Dendritic cell treated with granulocyte-macrophage colony-stimulating factor and Interleukin-4, amounts not matched to agents 40 ng/mL and 50 ng/mL, for 4 days (primary cell): ENCODE data around the gene SNTG2.

Experiments
- H3K27ac Mint-ChIP-seq: one replicate; pipeline ENCODE4 v1.8.0; 2022; ENCODE audit warnings: mild to moderate bottlenecking, mixed read lengths
- H3K27me3 Mint-ChIP-seq: one replicate; pipeline ENCODE4 v1.8.0; 2022; ENCODE audit warnings: mild to moderate bottlenecking, mixed read lengths
- H3K36me3 Mint-ChIP-seq: one replicate; pipeline ENCODE4 v1.8.0; 2022; ENCODE audit warnings: low read depth, mixed read lengths
- H3K4me1 Mint-ChIP-seq: one replicate; pipeline ENCODE4 v1.8.0; 2022; ENCODE audit warnings: low read depth, mixed read lengths
- H3K4me3 Mint-ChIP-seq: one replicate; pipeline ENCODE4 v1.8.0; 2022; ENCODE audit warnings: mild to moderate bottlenecking, moderate library complexity, mixed read lengths
- H3K9me3 Mint-ChIP-seq: one replicate; pipeline ENCODE4 v1.8.0; 2022; ENCODE audit warnings: mixed read lengths
- intact Hi-C: fragments of 100-400 bp; cut with micrococcal nuclease; formaldehyde crosslinking; loops from one replicate; pipeline ENCODE4 v1.15.0; 2022

Gene SNTG2

GRCh38 chr2:953408-953807 is 2.8 kb downstream of the SNTG2 start:
- intact Hi-C loops: loop anchor here (5.0 kb wide), 1 partner anchor 594 kb away; no protein-coding TSS in a partner anchor
- peaks cover 40% of the 10 kb centered on the region for H3K27me3 Mint-ChIP-seq

GRCh38 chr2:953975-954686 is 3.5 kb downstream of the SNTG2 start:
- H3K27me3 Mint-ChIP-seq: peaks cover 39% of the 10 kb centered on the region
- H3K36me3 Mint-ChIP-seq: no peaks in the 10 kb centered on the region
- intact Hi-C loops: loop anchor here (5.0 kb wide), 1 partner anchor 593 kb away; no protein-coding TSS in a partner anchor
- H3K27ac Mint-ChIP-seq: no peak overlapping the region
- H3K4me3 Mint-ChIP-seq: no peak overlapping the region
- no peaks in the 10 kb centered on the region for H3K4me1 Mint-ChIP-seq
- no peaks in the 10 kb centered on the region for H3K9me3 Mint-ChIP-seq

More at GRCh38 chr2:953408-953807, 2.8 kb downstream of the SNTG2 start:
- Mint-ChIP-seq H3K4me3 (no peak overlapping the region), H3K9me3 (no peaks in the 10 kb centered on the region), H3K4me1 (no peaks in the 10 kb centered on the region), H3K36me3 (no peaks in the 10 kb centered on the region), H3K27ac (no peak overlapping the region)

GRCh38 chr2:954687-955000 is 4.0 kb downstream of the SNTG2 start:
- intact Hi-C loops: loop anchor here (5.0 kb wide), 1 partner anchor 593 kb away; no protein-coding TSS in a partner anchor
- Mint-ChIP-seq H3K4me1 (no peaks in the 10 kb centered on the region), H3K9me3 (no peaks in the 10 kb centered on the region), H3K27me3 (peaks cover 34% of the 10 kb centered on the region), H3K36me3 (no peaks in the 10 kb centered on the region), H3K4me3 (no peak overlapping the region), H3K27ac (no peak overlapping the region)

- H3K4me3 Mint-ChIP-seq: no peak overlapping the region
- peaks cover 26% of the 10 kb centered on the region for H3K27me3 Mint-ChIP-seq
- H3K4me1 Mint-ChIP-seq: no peaks in the 10 kb centered on the region
- H3K36me3 Mint-ChIP-seq: no peaks in the 10 kb centered on the region
- H3K9me3 Mint-ChIP-seq: no peaks in the 10 kb centered on the region
- no peak overlapping the region for H3K27ac Mint-ChIP-seq
- intact Hi-C loops: no loop called here
These were observed 5.4 kb downstream of the SNTG2 start for GRCh38 chr2:955829-956731.

GRCh38 chr2:959457-959856 is 8.8 kb downstream of the SNTG2 start:
- Mint-ChIP-seq H3K4me1 (no peaks in the 10 kb centered on the region), H3K4me3 (no peak overlapping the region), H3K27ac (no peak overlapping the region), H3K27me3 (peaks cover 3% of the 10 kb centered on the region), H3K36me3 (no peaks in the 10 kb centered on the region), H3K9me3 (no peaks in the 10 kb centered on the region)
- intact Hi-C loops: no loop called here

- Mint-ChIP-seq H3K27ac (no peak overlapping the region), H3K36me3 (no peaks in the 10 kb centered on the region), H3K27me3 (peaks cover 2% of the 10 kb centered on the region), H3K4me1 (no peaks in the 10 kb centered on the region), H3K9me3 (no peaks in the 10 kb centered on the region), H3K4me3 (no peak overlapping the region)
- intact Hi-C loops: no loop called here
These were observed 9.6 kb downstream of the SNTG2 start for GRCh38 chr2:960061-960736.

- intact Hi-C loops: no loop called here
- peaks cover 2% of the 10 kb centered on the region for H3K27me3 Mint-ChIP-seq
- H3K4me1 Mint-ChIP-seq: no peaks in the 10 kb centered on the region
- H3K4me3 Mint-ChIP-seq: no peak overlapping the region
- no peak overlapping the region for H3K27ac Mint-ChIP-seq
- H3K9me3 Mint-ChIP-seq: no peaks in the 10 kb centered on the region
- H3K36me3 Mint-ChIP-seq: no peaks in the 10 kb centered on the region
These were observed 11.1 kb downstream of the SNTG2 start for GRCh38 chr2:961786-962185.

GRCh38 chr2:963876-964275 is 13.2 kb downstream of the SNTG2 start:
- no peaks in the 10 kb centered on the region for H3K27me3 Mint-ChIP-seq
- H3K9me3 Mint-ChIP-seq: no peaks in the 10 kb centered on the region
- intact Hi-C loops: no loop called here
- no peaks in the 10 kb centered on the region for H3K36me3 Mint-ChIP-seq
- no peaks in the 10 kb centered on the region for H3K4me1 Mint-ChIP-seq
- no peak overlapping the region for H3K4me3 Mint-ChIP-seq
- H3K27ac Mint-ChIP-seq: no peak overlapping the region

GRCh38 chr2:964562-964961 is 13.9 kb downstream of the SNTG2 start:
- Mint-ChIP-seq H3K36me3 (no peaks in the 10 kb centered on the region), H3K27ac (no peak overlapping the region), H3K4me1 (no peaks in the 10 kb centered on the region), H3K27me3 (no peaks in the 10 kb centered on the region), H3K4me3 (no peak overlapping the region), H3K9me3 (no peaks in the 10 kb centered on the region)
- intact Hi-C loops: no loop called here

GRCh38 chr2:965640-966147 is 15.0 kb downstream of the SNTG2 start:
- intact Hi-C loops: no loop called here

GRCh38 chr2:973129-973528 is 22.5 kb downstream of the SNTG2 start:
- H3K4me1 Mint-ChIP-seq: no peaks in the 10 kb centered on the region
- no peak overlapping the region for H3K27ac Mint-ChIP-seq
- H3K4me3 Mint-ChIP-seq: no peak overlapping the region
- H3K36me3 Mint-ChIP-seq: no peaks in the 10 kb centered on the region
- intact Hi-C loops: no loop called here
- H3K27me3 Mint-ChIP-seq: no peaks in the 10 kb centered on the region
- peaks cover 15% of the 10 kb centered on the region for H3K9me3 Mint-ChIP-seq

More at GRCh38 chr2:965640-966147, 15.0 kb downstream of the SNTG2 start:
- Mint-ChIP-seq H3K4me1 (no peaks in the 10 kb centered on the region), H3K9me3 (no peaks in the 10 kb centered on the region), H3K4me3 (no peak overlapping the region), H3K27ac (no peak overlapping the region), H3K27me3 (no peaks in the 10 kb centered on the region), H3K36me3 (no peaks in the 10 kb centered on the region)

GRCh38 chr2:974054-974453 is 23.4 kb downstream of the SNTG2 start:
- Mint-ChIP-seq H3K4me3 (no peak overlapping the region), H3K27me3 (no peaks in the 10 kb centered on the region), H3K27ac (no peak overlapping the region), H3K36me3 (no peaks in the 10 kb centered on the region), H3K9me3 (peaks cover 15% of the 10 kb centered on the region), H3K4me1 (no peaks in the 10 kb centered on the region)
- intact Hi-C loops: no loop called here

- Mint-ChIP-seq H3K9me3 (peaks cover 15% of the 10 kb centered on the region), H3K36me3 (no peaks in the 10 kb centered on the region), H3K4me1 (no peaks in the 10 kb centered on the region), H3K27me3 (no peaks in the 10 kb centered on the region), H3K27ac (no peak overlapping the region), H3K4me3 (no peak overlapping the region)
- intact Hi-C loops: no loop called here
These were observed 23.9 kb downstream of the SNTG2 start for GRCh38 chr2:974502-974901.

GRCh38 chr2:975095-975494 is 24.4 kb downstream of the SNTG2 start:
- H3K4me1 Mint-ChIP-seq: no peaks in the 10 kb centered on the region
- intact Hi-C loops: no loop called here
- no peak overlapping the region for H3K27ac Mint-ChIP-seq
- no peak overlapping the region for H3K4me3 Mint-ChIP-seq
- no peaks in the 10 kb centered on the region for H3K27me3 Mint-ChIP-seq
- peaks cover 15% of the 10 kb centered on the region for H3K9me3 Mint-ChIP-seq
- no peaks in the 10 kb centered on the region for H3K36me3 Mint-ChIP-seq
